ENCODE measurements around the gene ZNF787.
A peak's percentile ranks its signal among the peaks of the same experiment; 100 is the strongest.

The ZNF787 gene

GRCh38 chr19:56086671-56087430 is 34.2 kb downstream of the ZNF787 start:
- H3K27me3 ChIP-seq (ENCODE audit: control insufficient read depth in 1 of 2, insufficient read depth in 1 of 2, low read length in 2 of 2) = no peaks in the 10 kb centered on the region
- no peak overlapping the region for H2BK120ac ChIP-seq (ENCODE audit: low read depth, low read length)
- no peak overlapping the region for H4K91ac ChIP-seq (ENCODE audit: low read length)
- H2AFZ ChIP-seq (ENCODE audit: low read depth, low read length) = no peak overlapping the region
- H3K36me3 ChIP-seq (ENCODE audit: control insufficient read depth in 1 of 2, insufficient read depth in 2 of 2, low read depth in 1 of 2, low read length in 2 of 2) = peaks cover 3 to 57% of the 10 kb centered on the region in 2 experiments
- H3K18ac ChIP-seq (ENCODE audit: low read depth in 1 of 2, low read length in 2 of 2) = no peak overlapping the region
- no peak overlapping the region for H2BK15ac ChIP-seq (ENCODE audit: low read depth, poor library complexity, severe bottlenecking)
- no peak overlapping the region for H2AK5ac ChIP-seq (ENCODE audit: low read length, severe bottlenecking)
- H2BK12ac ChIP-seq (ENCODE audit: low read length in 2 of 2) = no peak overlapping the region
- peak overlapping the region; percentile 50 for H4K8ac ChIP-seq (ENCODE audit: low read length)
- H3K27ac ChIP-seq (ENCODE audit: low read length, poor library complexity, severe bottlenecking) = no peak overlapping the region
- H3K23ac ChIP-seq (ENCODE audit: low read length in 2 of 2) = no peak overlapping the region
- H3K4me3 ChIP-seq (ENCODE audit: insufficient read depth in 1 of 2, low read depth in 1 of 2, low read length in 2 of 2) = no peak overlapping the region
- WGBS = 86% methylated on average over 43 of the region's 49 CpGs
- no peak overlapping the region for H3K4me2 ChIP-seq (ENCODE audit: low read length, poor library complexity, severe bottlenecking)
- no peak overlapping the region for H3K9ac ChIP-seq (ENCODE audit: low read length)
- peaks cover 44% of the 10 kb centered on the region for H3K79me1 ChIP-seq (replicated peaks; ENCODE audit: low read length, poor library complexity, severe bottlenecking)
- no peak overlapping the region for H3K4ac ChIP-seq (ENCODE audit: low read depth in 1 of 2, low read length in 2 of 2)
- H2BK5ac ChIP-seq (ENCODE audit: low read depth, low read length, poor library complexity, severe bottlenecking) = no peak overlapping the region
- no peaks in the 10 kb centered on the region for H3K9me3 ChIP-seq (ENCODE audit: control insufficient read depth, low read length)
- DNase-seq = no peak
- peaks cover 24% of the 10 kb centered on the region for H3K4me1 ChIP-seq (ENCODE audit: control insufficient read depth, insufficient read depth, low read depth, low read length)
- no peak overlapping the region for H3K14ac ChIP-seq (ENCODE audit: low read length in 2 of 2)

DNA sequence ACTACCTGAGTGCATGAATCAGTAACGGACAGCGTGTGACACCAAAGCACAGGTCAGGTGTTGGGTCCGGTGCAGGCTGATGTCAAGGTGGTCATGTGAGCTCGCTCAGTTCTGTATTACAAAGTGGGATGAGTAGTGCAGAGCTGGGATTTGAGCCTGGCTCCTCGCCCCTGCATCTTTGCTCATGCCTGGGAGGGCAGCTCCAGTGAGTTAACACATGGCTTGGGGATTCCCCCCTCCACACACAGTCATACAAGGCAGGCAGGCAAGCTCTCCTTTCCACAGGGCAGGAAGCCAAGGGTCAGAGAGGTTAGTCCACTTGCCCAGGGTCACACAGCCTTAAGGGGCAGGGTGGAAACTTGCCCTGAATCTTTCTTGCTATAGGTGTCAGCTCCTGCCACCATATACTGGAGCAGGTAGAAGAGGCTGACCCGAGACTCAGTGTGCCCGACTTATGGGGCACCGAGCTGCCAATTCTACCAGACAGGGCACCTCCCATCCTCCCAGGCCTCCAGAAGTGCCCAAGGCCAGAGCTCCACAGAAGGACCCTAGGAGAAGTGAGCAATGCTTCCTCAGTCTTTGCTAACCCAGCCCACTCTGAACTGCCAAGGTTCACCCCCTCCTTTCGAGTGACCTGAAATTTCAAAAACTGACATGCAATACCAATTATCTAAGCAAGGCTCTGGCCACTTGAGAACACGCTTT is 35.4 kb downstream of the ZNF787 start:
- Histone ChIP-seq H2BK12ac (ENCODE audit: low read length in 2 of 2) (no peak overlapping the region), H3K36me3 (ENCODE audit: control insufficient read depth in 1 of 2, insufficient read depth in 2 of 2, low read depth in 1 of 2, low read length in 2 of 2) (peaks cover 3 to 54% of the 10 kb centered on the region in 2 experiments), H4K8ac (ENCODE audit: low read length) (no peak overlapping the region), H3K4me3 (ENCODE audit: insufficient read depth in 1 of 2, low read depth in 1 of 2, low read length in 2 of 2) (no peak overlapping the region), H2BK15ac (ENCODE audit: low read depth, poor library complexity, severe bottlenecking) (no peak overlapping the region), H2BK120ac (ENCODE audit: low read depth, low read length) (no peak overlapping the region), H2AFZ (ENCODE audit: low read depth, low read length) (no peak overlapping the region), H3K79me1 (replicated peaks; ENCODE audit: low read length, poor library complexity, severe bottlenecking) (peaks cover 41% of the 10 kb centered on the region), H3K27me3 (ENCODE audit: control insufficient read depth in 1 of 2, insufficient read depth in 1 of 2, low read length in 2 of 2) (no peaks in the 10 kb centered on the region), H2BK5ac (ENCODE audit: low read depth, low read length, poor library complexity, severe bottlenecking) (no peak overlapping the region), H3K4me2 (ENCODE audit: low read length, poor library complexity, severe bottlenecking) (no peak overlapping the region), H3K18ac (ENCODE audit: low read depth in 1 of 2, low read length in 2 of 2) (no peak overlapping the region), H3K4ac (ENCODE audit: low read depth in 1 of 2, low read length in 2 of 2) (no peak overlapping the region), H2AK5ac (ENCODE audit: low read length, severe bottlenecking) (no peak overlapping the region), H3K23ac (ENCODE audit: low read length in 2 of 2) (no peak overlapping the region), H3K27ac (ENCODE audit: low read length, poor library complexity, severe bottlenecking) (no peak overlapping the region), H4K91ac (ENCODE audit: low read length) (no peak overlapping the region), H3K14ac (ENCODE audit: low read length in 2 of 2) (no peak overlapping the region), H3K4me1 (ENCODE audit: control insufficient read depth, insufficient read depth, low read depth, low read length) (peaks cover 26% of the 10 kb centered on the region), H3K9me3 (ENCODE audit: control insufficient read depth, low read length) (no peaks in the 10 kb centered on the region), H3K9ac (ENCODE audit: low read length) (peak overlapping the region; percentile 1)
- no peak for DNase-seq
- WGBS = 97% methylated on average over 10 of the region's 10 CpGs

GRCh38 chr19:56084835-56085536 is 36.1 kb downstream of the ZNF787 start:
- no peak for DNase-seq
- no peak overlapping the region for H3K23ac ChIP-seq (ENCODE audit: low read length in 2 of 2)
- H3K27ac ChIP-seq (ENCODE audit: low read length, poor library complexity, severe bottlenecking) = no peak overlapping the region
- no peak overlapping the region for H2AFZ ChIP-seq (ENCODE audit: low read depth, low read length)
- H3K4me1 ChIP-seq (ENCODE audit: control insufficient read depth, insufficient read depth, low read depth, low read length) = peaks cover 23% of the 10 kb centered on the region
- no peaks in the 10 kb centered on the region for H3K9me3 ChIP-seq (ENCODE audit: control insufficient read depth, low read length)
- H2AK5ac ChIP-seq (ENCODE audit: low read length, severe bottlenecking) = no peak overlapping the region
- H3K79me1 ChIP-seq (replicated peaks; ENCODE audit: low read length, poor library complexity, severe bottlenecking) = peaks cover 38% of the 10 kb centered on the region
- H4K91ac ChIP-seq (ENCODE audit: low read length) = no peak overlapping the region
- no peak overlapping the region for H2BK15ac ChIP-seq (ENCODE audit: low read depth, poor library complexity, severe bottlenecking)
- no peaks in the 10 kb centered on the region for H3K27me3 ChIP-seq (ENCODE audit: control insufficient read depth in 1 of 2, insufficient read depth in 1 of 2, low read length in 2 of 2)
- H3K4ac ChIP-seq (ENCODE audit: low read depth in 1 of 2, low read length in 2 of 2) = no peak overlapping the region
- peaks cover 3 to 50% of the 10 kb centered on the region in 2 experiments for H3K36me3 ChIP-seq (ENCODE audit: control insufficient read depth in 1 of 2, insufficient read depth in 2 of 2, low read depth in 1 of 2, low read length in 2 of 2)
- WGBS = 85% methylated on average over 18 of the region's 18 CpGs
- no peak overlapping the region for H3K14ac ChIP-seq (ENCODE audit: low read length in 2 of 2)
- H3K18ac ChIP-seq (ENCODE audit: low read depth in 1 of 2, low read length in 2 of 2) = no peak overlapping the region
- H2BK12ac ChIP-seq (ENCODE audit: low read length in 2 of 2) = no peak overlapping the region
- H2BK5ac ChIP-seq (ENCODE audit: low read depth, low read length, poor library complexity, severe bottlenecking) = no peak overlapping the region
- no peak overlapping the region for H3K4me3 ChIP-seq (ENCODE audit: insufficient read depth in 1 of 2, low read depth in 1 of 2, low read length in 2 of 2)
- no peak overlapping the region for H3K9ac ChIP-seq (ENCODE audit: low read length)
- no peak overlapping the region for H4K8ac ChIP-seq (ENCODE audit: low read length)
- no peak overlapping the region for H2BK120ac ChIP-seq (ENCODE audit: low read depth, low read length)
- no peak overlapping the region for H3K4me2 ChIP-seq (ENCODE audit: low read length, poor library complexity, severe bottlenecking)

GRCh38 chr19:56083668-56084067 is 37.4 kb downstream of the ZNF787 start:
- H3K4ac ChIP-seq (ENCODE audit: low read depth in 1 of 2, low read length in 2 of 2) = no peak overlapping the region
- no peak overlapping the region for H3K14ac ChIP-seq (ENCODE audit: low read length in 2 of 2)
- peaks cover 29% of the 10 kb centered on the region for H3K79me1 ChIP-seq (replicated peaks; ENCODE audit: low read length, poor library complexity, severe bottlenecking)
- no peak overlapping the region for H2AFZ ChIP-seq (ENCODE audit: low read depth, low read length)
- H2AK5ac ChIP-seq (ENCODE audit: low read length, severe bottlenecking) = no peak overlapping the region
- no peak overlapping the region for H3K4me3 ChIP-seq (ENCODE audit: insufficient read depth in 1 of 2, low read depth in 1 of 2, low read length in 2 of 2)
- peaks cover 3 to 37% of the 10 kb centered on the region in 2 experiments for H3K36me3 ChIP-seq (ENCODE audit: control insufficient read depth in 1 of 2, insufficient read depth in 2 of 2, low read depth in 1 of 2, low read length in 2 of 2)
- no peak overlapping the region for H4K91ac ChIP-seq (ENCODE audit: low read length)
- H3K9ac ChIP-seq (ENCODE audit: low read length) = no peak overlapping the region
- 100% methylated on average over 1 of the region's 9 CpGs for WGBS
- H3K18ac ChIP-seq (ENCODE audit: low read depth in 1 of 2, low read length in 2 of 2) = no peak overlapping the region
- H2BK15ac ChIP-seq (ENCODE audit: low read depth, poor library complexity, severe bottlenecking) = no peak overlapping the region
- no peak overlapping the region for H2BK5ac ChIP-seq (ENCODE audit: low read depth, low read length, poor library complexity, severe bottlenecking)
- no peaks in the 10 kb centered on the region for H3K27me3 ChIP-seq (ENCODE audit: control insufficient read depth in 1 of 2, insufficient read depth in 1 of 2, low read length in 2 of 2)
- DNase-seq = no peak
- no peak overlapping the region for H3K27ac ChIP-seq (ENCODE audit: low read length, poor library complexity, severe bottlenecking)
- H2BK12ac ChIP-seq (ENCODE audit: low read length in 2 of 2) = no peak overlapping the region
- no peak overlapping the region for H4K8ac ChIP-seq (ENCODE audit: low read length)
- H3K23ac ChIP-seq (ENCODE audit: low read length in 2 of 2) = no peak overlapping the region
- no peak overlapping the region for H2BK120ac ChIP-seq (ENCODE audit: low read depth, low read length)
- H3K4me1 ChIP-seq (ENCODE audit: control insufficient read depth, insufficient read depth, low read depth, low read length) = peaks cover 22% of the 10 kb centered on the region
- no peaks in the 10 kb centered on the region for H3K9me3 ChIP-seq (ENCODE audit: control insufficient read depth, low read length)
- H3K4me2 ChIP-seq (ENCODE audit: low read length, poor library complexity, severe bottlenecking) = no peak overlapping the region

Data from mesenchymal stem cell (in vitro differentiated cells and primary cell).